Stimulated activated CD4-positive, alpha-beta T cell treated with anti-CD3 and anti-CD28 coated beads, Interleukin-15, amount 100 ng/mL, for 48 hours (primary cell): ENCODE data around the gene EFCAB6.

ENCODE experiments used
- DNase-seq, 2 donors: peaks; one replicate each; pipeline ENCODE4 v3.0.0-alpha.2; 2020; ENCODE audit warnings: low read depth in 2 of 2

EFCAB6 gene

DNA sequence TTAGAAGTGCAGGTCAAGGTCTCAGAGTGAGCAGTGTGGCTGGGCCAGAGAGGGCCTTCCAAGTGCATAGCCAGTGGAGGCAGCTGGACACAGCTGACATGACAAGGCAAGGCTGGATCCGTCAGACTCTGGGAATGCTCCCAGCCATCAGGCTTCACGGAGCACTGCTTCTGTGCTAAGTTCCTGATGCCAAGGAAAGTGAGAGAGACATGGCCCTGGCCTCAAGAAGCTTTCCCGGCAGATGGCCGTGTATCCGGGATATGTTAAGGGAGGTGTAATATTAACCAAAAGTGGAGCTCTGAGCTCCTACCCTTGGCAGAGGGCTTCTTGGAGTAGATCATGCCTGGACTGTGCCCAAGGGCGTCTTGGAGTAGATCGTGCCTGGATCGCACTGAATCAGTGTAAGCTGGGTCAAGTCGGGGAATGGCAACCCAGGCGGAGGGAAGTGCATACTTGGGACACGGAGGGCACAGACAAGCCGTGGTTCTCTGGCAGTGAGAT lies 7.4 kb upstream of the EFCAB6 start:
- no peak for DNase-seq

DNA sequence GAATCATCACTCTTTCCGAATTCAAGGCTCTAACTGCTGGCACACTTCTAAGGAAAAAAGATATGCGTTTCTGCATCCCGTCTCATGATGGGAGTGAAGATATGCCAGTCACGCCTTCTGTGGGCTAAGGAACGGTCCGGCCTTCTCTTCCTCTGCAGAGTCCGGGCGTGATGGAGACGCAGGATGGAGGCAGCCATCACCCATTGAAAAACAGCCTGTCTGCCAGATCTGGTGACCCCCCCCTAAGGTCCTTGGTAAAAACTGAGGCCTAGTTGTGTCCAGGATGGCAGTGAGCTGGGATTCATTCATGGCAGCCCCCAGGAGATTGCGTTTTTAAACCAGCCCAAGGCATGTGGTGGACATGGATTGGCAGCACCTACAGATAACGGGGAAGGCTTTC lies 6.9 kb upstream of the EFCAB6 start:
- DNase-seq: no peak

DNA sequence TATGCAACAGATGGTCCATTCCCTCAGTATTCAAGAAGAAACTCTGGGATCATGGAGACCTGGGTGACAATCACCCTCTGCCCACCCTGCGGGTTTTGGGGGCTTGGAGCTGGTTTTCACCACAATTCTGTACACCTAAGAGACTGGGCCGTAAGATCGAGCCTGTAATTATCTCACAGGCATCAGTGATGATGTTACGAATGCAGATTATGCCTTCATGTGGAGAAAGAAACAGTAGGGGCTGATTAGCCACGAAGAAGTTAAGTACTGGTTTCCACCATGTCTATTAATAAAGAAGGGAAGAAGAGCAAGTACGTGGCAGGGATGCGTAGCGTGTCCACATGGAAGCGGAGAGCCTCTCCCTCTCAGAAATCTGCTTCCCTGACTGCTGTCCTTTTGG lies 5.3 kb upstream of the EFCAB6 start:
- DNase-seq: no peak

DNA sequence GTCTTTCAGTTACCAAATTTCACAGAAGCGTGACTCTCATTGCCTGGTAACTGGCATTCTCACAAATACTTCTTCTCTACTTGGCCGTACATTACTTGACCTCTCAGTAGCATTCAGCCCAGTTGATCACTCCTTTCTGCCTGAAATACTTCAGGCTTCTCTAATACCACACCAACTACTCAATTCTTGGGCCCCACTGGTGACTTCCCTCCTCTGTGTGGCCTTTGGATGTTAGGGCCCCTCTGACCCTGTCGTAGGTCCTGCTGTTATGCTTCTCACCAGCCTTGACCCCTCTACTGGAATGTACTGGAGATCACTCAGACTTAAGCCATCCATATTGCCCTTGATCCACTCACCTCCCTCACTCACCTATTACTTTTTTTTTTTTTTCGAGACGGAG lies 2.2 kb upstream of the EFCAB6 start:
- no peak for DNase-seq

DNA sequence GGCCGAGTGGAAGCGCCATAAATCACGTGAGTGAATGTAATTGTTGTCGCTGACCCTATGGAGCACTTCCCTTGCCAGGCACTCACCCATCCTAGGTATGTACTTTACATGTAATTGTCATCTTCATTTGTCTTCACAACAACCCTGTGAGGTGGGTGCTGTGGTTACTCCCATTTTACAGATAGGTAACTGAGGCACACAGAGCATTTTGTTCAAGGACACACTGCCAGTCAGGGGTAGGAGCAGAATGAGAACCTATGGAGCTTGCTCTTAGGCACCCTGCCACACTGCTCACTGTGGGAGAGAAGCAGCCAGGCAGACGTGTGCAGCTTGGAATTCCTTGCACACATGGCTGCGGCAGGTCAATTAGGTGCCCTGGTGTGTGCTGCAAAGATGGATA lies 785 bp upstream of the EFCAB6 start:
- no peak for DNase-seq

DNA sequence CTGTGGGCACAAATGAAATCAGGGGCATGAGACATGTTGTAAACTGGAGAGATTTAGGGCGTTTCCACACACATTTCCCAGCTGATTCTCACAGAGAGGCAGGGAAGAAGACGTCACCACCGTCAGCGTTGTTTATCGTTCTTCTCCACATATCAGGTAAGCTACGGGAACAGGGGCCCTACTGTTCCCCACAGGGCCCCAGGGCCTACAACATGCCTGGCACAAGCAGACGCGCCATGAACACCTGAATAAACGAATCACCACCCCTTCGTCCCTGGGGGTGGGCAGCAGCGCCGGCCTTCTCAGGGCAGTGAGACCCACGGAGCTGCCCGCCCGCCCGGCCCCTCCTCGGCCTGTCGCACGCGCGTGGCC lies 342 bp downstream of the EFCAB6 start:
- DNase-seq: no peak

DNA sequence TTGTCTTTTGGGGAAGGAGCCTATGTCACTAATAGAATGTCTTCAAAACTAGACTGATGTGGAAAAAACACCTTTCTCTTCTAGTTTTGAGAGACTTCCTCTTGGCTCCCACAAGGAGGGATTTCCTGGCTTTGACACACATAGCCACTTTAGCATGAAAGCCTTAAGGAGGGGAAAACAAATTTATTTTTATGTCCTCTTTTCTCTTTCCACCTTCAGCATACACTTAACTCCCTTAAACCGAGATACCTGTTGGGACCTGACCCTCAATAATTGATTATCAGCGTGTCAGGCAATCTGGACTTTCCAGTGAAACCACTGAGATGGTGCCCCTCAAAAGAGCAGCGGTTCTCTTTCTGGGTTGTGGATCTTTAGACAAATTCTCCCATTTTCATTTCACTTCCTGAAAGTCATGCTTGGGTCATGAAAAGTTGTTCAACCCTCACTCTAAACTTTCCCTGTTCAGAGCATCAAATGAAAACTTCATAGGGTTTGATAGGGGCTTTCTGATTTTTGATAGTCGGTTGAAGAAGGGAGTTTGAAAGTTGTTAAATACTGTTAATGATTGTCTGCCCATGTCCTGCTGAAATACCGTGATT lies 9.1 kb downstream of the EFCAB6 start:
- DNase-seq: no peak

DNA sequence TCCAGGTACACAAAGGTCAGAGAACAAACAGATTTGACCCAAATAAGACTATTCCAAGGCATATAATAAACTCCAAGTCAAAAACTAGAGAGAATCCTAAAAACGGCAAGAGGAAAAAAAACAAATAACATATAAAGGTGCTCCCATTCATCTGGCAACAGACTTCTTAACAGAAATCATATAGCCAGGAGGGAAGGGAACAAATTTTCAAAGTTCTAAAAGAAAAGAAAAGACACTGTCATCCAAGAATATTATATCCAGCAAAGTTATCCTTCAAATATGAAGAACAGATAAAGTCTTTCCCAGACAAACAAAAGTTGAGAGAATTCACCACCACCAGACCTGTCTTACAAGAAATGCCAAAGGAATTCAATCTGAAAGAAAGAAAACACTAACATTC lies 11.1 kb downstream of the EFCAB6 start:
- no peak for DNase-seq

DNA sequence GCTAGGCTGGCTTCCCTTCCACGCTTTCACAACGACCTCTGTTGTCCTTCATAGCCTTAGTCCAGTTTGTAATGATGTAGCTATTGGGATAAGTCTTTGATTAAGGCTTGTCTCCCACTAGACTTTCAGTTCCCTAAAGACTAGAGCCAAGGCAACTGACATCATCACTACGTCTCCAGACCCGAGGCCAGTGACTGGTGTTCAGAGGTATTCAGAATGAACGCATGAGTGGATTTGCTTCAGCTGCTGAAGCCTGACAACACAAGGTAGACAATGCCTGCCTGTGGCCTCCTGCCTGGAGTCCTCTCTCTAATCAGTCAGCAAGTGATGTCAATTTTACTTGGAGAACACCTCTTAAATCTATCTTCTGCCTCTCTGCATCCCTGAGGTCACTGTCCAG lies 13.6 kb downstream of the EFCAB6 start:
- DNase-seq: no peak

DNA sequence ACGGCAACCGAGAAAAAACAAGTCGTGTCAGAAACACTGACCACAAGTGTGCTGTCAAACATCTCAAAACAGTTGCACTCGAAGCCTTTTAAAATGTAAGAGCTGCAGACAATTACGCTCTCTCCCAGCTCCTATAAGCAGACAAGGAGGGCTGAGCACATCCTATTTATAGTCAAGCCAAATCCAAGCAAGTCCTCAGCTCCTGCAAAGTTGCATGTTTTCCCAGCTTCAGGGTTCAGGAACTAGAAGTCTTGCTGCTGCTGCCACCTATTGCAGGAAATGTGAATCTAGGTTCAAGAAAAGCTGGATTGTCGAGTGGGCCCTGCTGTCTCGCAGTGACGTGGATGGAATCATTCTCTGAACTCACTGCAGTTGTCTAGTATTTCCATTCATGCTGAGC lies 15.5 kb downstream of the EFCAB6 start:
- DNase-seq: no peak

DNA sequence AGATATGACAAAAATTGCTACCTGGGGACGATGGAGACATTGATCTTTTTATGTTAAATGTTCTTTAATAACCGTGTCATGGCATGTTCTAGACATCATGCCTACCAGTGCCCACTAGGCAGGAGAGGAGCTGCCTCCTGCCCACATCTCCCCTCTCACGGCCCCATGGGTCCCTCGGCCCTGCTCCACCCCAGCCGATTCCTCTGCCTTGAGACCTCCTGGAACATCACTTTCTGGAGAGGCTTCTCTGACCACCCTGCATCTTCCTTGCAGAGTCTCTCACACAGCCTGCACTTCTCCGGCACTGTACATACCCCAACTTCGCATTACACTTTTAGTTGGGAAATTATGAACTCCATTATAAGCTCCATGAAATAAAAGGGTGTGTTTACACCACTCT lies 16.8 kb downstream of the EFCAB6 start:
- DNase-seq: no peak

DNA sequence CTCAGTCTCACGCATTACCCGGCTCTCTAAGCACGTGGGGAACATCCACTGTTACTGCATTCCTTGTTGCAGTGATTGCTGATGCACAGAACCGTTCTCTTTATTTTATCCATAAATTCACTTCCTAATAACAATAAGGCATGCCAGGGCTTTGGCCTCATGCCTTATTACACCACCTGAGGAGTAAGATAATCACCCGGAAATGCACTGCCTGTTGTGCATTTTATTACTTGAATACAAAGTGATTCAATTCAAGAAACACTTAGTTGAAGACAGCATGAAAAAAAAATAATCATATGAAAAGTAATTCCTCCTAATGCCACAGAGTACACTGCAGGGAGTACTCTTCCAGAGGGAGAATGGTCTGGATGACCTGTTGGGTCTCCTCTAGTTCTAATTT lies 19.2 kb downstream of the EFCAB6 start:
- DNase-seq: no peak

DNA sequence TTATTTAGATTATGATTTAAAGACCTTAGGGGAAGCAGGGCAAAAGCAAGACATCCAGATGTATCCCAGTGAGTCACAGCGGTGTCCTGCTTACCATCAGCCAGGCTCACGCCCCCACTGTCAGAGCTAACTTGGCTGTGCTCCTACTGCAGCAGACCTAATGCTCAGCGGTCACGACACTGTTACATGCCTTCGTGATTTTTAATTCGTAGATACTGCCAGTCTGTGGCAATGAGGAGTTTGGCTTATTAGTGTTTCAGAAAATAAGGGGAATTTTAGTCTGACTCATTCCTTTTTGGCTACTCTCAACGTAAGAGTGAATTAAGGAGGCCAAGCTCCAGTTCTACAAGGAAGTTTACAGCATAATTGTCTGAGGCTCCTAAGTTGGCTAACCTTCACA lies 22.7 kb downstream of the EFCAB6 start:
- no peak for DNase-seq

DNA sequence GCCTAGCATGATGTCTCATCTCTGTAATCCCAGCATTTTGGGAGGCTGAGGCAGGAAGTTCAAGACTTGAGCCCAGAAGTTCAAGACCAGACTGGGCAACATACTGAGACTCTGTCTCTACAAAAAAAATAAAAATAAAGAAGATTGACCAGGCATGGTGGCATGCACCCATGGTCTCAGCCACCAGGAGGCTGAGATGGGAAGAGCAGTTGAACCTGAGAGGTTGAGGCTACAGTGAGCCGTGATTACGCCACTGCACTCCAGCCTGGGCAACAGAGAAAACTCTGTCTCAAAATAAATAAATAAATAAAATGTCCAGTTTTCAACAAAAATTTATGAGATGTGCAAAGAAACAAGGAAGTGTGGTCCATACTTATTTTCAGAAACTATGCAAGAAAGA lies 28.3 kb downstream of the EFCAB6 start:
- no peak for DNase-seq

DNA sequence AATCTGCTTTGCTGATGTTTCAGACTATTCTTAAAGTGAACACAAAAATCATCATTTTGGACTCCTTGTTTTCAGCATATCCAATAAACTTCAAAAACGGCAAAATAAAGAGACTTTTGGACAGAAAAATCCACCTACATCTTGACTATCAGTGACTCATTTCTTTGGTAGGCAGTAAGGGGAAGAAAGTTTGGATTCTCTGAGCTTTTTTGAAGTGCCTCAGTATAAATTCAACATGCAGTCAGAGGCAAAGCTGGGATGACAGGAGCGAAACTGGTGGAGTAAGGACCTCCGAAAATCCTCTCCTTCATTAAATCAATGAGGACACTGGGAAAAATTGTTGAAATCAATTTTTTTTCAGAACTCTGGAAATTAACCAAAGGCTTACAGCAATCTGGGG lies 29.7 kb downstream of the EFCAB6 start:
- no peak for DNase-seq

DNA sequence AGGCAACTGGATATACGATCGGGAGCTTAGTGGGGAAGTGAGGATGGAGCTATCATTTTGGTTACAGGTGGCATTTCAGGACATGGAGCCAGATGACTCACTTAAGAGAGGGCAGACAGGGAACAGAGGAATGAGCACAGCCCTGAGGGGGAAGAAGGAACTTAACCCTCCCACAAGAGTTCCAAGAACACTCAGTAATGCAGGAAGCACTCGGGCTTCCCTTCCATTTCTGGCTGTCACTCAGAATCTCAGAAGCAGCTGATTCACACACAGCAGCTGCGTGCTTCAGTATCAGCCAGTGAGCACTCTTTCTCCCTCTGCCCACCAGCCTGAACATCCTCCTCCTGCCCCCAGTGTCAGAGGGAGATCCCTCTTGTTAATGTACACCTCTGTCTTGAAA lies 34.8 kb downstream of the EFCAB6 start:
- no peak for DNase-seq

DNA sequence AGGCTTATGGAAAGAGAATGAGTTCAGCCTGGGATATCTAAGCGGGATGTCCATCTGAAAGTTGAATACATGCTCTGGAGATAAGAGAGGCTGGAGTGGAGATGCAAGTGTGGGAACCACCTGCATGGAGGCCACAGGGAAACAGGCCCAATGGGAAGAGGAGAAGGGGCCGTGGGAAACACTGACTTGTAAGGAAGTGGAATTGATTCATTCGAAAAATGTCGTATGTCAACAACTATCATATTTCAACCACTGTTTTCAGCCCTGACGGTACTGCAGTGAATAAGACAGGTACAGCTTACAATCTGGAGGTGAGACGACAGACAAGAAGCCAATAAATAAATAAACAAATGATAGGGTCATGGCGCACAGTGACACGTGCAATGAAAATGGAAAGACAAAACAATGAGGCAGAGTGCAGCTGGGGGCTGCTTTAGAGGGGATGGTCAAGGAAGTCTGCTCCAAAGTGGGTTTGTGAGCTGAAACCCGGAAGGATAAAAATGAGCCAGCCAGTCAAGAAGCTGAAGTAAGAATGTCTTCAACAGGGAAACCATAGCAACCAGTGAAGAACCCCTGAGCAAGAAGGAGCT lies 35.9 kb downstream of the EFCAB6 start:
- DNase-seq: no peak

DNA sequence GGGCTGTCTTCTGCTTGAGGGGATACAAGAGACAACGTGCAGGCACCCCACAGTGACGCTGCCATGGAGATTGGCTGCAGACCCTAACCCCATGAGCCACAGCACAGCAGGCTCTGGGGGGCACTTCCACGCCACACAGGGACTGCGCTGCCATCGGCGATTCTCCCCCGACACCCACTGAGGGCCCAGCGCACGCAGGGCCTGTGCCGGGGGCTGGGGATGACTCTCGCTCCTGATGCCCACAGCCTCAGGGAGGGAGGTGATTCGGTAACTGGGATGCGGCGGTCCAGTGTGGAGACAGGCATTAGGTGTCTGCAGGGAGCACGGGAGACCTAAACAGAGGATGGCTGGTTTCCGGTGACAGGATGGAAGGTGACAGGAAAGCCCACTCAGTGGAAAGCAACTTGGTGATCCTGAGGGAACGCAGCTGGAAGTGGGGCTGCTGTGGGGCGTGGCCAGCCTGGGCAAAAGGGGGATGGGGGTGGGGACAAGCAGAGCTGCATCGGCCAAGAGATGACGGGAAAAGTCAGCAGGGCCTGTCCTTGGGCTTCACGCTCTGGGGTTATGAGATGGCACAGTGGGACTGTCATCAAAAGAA lies 37.7 kb downstream of the EFCAB6 start:
- DNase-seq: no peak

DNA sequence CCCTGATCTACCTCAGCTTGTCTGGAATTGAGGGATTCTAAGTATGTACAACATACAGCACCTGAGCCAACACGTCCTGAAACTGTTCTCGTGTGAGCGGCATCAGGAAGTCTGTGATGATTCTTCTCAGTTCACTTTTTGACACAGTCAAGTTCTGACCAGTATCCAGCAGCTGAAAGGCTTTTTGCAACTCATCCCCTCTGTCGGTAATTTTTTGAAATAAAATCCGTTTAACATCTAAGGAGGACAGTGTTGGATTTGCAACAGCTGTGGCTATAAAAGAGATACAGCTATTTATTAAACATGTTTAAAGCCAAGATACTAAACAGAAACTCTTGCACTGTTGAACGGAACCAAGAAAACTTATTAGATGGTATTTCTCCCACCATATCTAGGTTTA lies 39.3 kb downstream of the EFCAB6 start:
- no peak for DNase-seq

DNA sequence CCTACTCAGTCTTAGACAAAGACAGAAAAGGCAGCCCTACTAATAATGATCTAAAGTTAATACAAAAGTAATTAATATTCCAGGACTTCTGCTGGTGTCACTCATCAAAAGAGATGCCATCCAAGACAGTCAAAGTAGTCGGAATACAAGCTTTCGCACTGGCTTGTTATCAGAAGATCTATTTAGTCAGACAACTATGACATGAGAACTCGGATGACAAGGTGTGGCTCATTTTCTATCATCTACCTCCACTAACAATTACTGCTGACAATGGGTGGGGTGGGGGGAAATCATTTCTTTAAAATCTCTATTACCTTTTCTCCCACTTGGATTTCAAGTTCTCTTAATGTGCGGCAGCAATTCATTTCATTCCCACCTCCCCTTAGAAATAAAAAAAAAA lies 56.7 kb downstream of the EFCAB6 start:
- no peak for DNase-seq

DNA sequence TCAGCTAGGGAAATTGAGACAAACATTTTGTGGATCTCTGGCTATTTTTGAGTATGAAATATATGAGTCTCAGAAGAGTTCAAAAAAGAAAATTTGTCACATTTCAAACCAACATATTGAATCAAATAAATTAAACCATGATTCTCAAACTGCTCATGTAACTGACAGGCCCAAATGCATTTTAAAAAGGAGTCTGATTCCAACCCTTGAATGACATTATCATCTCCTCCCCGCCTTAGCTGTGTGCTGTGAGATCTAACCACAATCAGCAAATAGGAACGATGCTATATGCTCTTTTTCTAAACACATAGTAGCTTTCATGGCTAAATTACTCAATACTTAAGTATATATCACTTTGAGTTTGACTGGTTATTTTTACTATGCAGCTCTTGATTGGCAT lies 57.1 kb downstream of the EFCAB6 start:
- no peak for DNase-seq

DNA sequence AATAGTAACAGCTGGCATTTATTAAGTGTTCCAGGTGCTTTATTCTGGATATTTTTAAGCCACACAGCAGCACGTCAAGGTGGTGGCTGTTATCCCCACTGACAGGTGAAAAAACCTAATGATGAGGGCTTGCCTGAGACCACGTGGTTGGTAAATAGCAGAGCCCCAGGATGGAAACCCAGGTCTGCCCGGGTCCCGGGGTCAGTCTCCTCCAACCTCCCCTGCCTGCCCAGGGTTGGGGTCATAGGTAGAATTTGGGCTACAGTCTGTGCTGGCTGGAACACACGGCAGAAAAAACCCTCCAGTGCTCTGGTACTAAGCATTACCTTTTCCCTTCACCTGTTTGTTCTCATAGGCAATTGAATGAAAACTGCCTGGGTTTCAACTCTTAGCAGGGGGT lies 57.9 kb downstream of the EFCAB6 start:
- DNase-seq: no peak

DNA sequence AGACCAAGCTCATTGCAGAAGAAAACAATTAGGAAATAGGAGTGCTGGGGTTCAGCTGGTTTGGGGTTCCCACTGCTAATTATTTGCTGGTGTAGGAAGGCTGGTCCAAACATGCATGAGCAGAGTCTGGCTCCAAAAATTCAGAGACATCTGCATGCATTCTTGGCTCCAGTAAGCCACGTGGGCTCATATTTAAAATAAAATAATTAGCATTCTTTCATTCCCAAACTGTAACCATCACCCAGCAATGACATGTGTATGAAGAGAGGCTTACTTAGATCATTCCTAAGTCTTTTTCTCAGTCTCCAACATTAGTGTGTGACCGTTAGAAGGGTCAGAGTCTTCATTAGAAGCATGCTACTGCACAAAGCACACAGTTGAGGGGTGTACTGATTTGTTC lies 58.4 kb downstream of the EFCAB6 start:
- DNase-seq: no peak

DNA sequence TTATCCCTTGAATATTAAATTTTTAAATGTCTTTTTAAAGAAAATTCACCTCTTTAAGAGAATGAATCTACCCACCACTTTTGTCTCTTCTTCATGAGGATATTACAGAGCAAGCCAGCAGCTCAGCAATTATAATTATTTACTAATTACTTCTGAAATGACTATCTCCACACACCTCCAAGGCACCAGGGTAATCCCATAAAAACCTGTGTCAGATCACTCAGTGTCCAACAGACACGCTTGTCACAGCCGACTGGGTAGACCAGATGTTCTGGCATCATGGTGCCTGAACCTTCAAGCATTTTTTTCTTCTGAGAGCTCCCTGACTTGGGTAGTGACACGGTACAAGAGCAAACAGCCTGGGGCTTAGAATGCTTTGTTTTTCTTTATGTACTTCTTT lies 61.4 kb downstream of the EFCAB6 start:
- DNase-seq: no peak
